ENCODE results near the gene POMT2.
"Not testable (repeated sequence)": the region's sequence is repeated elsewhere in the genome, so short reads cannot be mapped to it uniquely, and the experiment has no call there.

The POMT2 gene

DNA sequence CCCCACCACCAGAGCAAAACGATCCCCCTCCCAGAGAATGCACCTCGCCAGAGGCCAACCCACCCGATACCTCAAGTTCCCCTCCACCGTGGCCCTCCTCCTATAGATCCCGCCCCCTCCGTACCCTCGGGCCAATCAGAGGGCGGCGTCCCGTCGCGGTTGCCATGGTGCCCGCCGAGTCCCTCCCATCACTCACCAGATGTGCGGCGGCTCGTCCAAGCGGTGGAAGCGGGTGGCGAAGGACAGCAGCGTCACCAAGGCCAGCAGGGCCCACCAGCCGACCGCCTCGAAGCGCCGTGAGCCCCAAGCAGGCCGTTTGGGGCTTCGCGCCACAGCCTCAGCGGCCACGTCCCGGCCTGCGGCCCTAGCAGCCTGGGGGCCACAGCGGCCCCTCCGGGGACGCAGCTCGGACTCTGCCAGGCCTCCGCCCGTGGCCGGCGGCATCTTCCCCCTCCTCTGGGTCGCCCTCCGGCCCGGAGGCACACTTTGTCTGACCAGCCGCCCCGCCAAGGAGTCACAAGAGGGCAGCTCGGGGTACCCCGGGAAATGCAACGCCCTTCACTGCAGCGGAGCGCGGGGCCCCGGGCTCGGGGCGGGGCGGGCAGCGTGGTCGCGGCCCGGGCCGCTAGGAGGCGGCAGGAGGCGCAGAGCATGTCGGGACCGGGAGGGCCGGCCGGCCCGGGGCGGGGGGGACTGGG, at the start of gene POMT2:
Gene POMT2 (minus strand): TSS at position 646 of the 698 bp plus-strand sequence. CDS start 202 bp downstream, at position 444.
- DNase-seq (ENCODE audit: low read depth in 2 of 2), result peak; percentile 87 to 89

GRCh38 chr14:77369285-77369684, 48.6 kb upstream of the POMT2 start:
- no peak for DNase-seq (ENCODE audit: low read depth in 2 of 2)

DNA sequence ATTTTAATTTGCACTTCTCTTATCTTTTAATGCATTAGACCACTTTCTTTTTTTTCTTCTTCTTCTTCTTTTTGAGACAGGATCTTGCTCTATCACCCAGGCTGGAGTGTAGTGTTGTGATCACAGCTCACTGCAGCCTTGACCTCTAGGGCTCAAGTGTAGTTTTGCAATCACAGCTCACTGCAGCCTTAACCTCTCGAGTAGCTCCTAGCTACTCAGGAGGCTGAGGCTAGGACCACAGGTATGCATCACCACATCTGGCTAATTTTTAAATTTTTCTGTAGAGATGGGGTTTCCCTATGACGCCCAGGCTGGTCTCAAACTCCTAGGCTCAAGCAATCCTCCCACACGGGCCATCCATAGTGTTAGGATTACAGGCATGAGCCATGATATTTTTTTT, 43.5 kb upstream of the POMT2 start:
- DNase-seq (ENCODE audit: low read depth in 2 of 2), result no peak

DNA sequence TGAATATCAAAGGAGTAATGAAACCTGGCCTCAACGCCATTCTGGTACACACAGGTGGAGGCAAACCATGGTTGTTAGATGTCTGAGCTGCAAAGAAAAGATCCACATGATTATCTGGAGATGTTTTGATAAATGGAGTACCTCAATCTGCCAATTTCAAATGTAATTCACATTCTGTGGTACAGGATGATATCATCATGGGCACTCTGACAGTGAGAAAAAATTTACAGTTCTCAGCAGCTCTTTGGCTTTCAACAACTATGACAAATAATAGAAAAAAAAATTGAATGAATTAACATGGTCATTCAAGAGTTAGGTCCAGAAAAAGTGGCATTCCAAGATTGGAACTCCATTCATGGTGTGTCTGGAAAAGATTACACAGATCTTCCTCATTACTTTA, 38.9 kb upstream of the POMT2 start:
- DNase-seq (ENCODE audit: low read depth in 2 of 2), result no peak

DNA sequence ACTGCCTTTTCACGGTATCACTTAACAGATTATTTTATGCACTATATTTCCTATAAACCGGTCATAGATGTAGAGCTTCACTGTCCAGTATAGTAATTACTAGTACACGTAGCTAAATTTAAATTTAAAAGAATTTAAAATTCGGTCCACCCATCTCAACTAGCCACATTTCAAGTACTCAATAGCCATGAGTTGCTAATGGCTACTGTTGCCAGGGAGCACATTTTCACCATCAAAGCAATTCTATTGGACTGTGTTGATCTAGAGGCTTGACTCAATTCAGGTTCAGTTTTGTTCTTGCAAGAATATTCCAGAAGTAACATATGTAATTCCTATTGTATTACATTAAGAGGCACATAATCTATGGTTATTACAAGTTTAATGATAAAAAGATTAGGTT, 36.2 kb upstream of the POMT2 start:
- no peak for DNase-seq (ENCODE audit: low read depth in 2 of 2)

- DNase-seq (ENCODE audit: low read depth in 2 of 2), result no peak
These were observed 35.1 kb upstream of the POMT2 start for GRCh38 chr14:77355811-77356210.

GRCh38 chr14:77353469-77354141, 32.9 kb upstream of the POMT2 start:
- DNase-seq (ENCODE audit: low read depth in 2 of 2), result no peak

DNA sequence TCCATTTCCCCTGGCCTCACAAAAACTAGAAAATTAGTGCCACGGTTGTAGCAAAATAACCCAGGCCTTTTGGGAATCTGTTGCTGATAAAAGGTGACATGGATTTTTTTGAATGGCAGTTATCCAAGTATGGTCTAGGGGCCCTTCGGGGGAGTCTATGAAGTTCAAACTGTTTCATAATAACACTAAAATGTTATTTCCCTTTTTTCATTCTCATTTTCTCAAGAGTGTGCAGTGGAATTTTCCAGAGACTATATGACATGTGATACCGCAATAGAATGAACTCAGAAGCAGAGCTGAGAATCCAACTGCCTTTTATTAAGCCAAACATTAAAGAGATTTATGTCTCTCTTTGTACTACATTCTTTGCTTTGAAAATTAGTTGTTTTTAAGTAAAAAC, 27.1 kb upstream of the POMT2 start:
- no peak for DNase-seq (ENCODE audit: low read depth in 2 of 2)

DNA sequence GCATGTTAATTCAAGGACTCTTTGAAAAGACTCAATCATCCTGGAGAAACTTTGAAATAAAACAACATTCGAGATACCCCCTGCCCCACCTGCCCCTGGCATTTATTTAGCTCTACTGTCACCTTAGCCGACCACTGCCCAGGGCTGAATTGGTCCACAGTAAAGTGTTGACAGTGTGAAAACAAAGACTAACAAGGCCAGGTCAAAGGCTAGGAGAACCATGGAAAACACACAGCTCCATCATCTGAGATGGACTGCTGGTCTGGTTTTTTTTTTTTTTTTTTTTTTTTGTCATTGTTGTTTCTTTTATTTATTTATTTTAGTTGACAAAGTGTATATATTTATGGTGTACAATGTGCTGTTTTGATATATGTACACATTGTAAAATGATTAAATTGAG, 25.8 kb upstream of the POMT2 start:
- DNase-seq (ENCODE audit: low read depth in 2 of 2), result no peak

DNA sequence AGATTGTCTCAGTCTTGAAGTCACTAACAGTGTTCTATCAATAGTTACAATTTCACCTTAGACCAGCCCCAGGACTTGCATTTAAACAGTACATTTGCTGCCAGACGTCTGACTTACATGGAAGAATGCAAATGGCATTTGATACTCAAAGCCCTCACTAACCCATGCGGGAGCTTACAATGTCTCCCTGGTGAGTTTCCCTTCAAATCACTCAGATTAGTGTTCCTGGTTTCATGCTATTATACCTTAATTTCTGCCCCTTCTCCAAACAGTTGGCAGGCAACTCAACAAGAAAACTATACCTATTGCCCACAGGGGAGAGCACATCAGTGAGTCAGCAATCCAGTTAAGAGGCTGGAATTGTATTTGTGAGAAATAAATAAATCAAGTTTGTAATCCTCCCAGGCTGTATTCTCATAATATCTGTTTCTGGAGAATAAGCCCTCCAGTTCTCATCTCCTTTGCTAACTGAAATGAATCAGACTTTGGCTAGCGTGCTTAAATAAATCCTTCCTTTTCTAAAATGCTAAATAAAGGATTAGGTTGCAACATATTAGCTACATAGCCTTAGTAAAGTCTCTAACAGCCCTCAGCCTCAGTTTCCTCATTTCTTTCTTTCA, 23.8 kb upstream of the POMT2 start:
- DNase-seq (ENCODE audit: low read depth in 2 of 2), result no peak

DNA sequence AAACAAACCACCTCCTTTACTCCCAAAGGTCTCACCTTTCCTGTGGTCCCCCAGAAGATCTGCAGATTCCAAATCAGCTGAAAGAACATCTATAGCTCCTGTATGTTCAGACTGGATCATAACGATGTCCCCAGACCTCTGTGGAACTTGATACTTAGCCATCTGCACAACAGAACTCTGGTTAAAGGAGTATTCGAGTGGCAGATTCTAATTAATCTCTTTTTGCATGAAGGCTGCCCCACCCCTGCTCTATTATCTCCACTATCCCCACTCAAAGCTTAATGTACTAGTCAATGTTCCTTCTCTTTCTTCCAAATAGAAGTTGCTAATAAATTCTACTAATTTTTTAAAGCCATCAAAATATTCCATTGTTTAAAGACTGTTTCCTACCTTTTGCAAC, 23.0 kb upstream of the POMT2 start:
- no peak for DNase-seq (ENCODE audit: low read depth in 2 of 2)

GRCh38 chr14:77342726-77343397, 22.2 kb upstream of the POMT2 start:
- DNase-seq (ENCODE audit: low read depth in 2 of 2), result no peak

DNA sequence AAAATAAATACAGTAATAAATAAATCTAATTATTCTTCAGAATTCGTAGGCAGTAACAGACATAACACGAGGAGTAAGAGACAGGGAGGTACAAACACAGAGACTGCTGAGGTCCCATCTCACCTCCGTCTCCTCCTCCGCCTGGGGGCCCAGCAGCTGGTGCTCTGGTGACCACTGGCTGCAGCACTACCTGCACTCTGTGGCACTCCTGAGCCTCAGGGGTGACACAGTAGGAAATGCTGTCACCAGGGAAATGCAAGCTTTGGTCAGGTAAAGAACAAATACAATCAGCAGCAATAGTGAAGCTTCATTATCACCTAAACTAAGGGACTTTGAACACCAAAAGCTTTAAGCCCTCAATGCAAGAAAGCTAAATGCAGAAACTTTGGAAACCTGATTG, 19.7 kb upstream of the POMT2 start:
- no peak for DNase-seq (ENCODE audit: low read depth in 2 of 2)

DNA sequence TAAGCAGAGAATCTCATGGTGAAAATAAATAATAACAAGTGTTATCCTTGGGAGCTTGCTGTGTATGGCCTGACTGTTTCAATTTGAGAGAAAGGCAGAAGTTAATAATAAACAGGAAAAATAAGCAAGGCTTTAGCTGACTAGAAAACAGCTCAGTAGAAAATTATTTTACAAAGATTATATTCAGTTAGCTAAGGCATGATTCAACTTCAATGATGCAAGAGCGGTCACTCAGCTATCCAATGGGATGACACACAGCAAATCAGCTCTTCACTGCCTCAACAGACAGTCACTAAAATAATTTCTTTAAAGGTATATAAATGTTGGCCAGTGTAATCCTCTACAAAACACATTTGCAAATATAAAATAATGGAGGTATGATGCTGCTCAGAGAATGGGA, 18.7 kb upstream of the POMT2 start:
- no peak for DNase-seq (ENCODE audit: low read depth in 2 of 2)

DNA sequence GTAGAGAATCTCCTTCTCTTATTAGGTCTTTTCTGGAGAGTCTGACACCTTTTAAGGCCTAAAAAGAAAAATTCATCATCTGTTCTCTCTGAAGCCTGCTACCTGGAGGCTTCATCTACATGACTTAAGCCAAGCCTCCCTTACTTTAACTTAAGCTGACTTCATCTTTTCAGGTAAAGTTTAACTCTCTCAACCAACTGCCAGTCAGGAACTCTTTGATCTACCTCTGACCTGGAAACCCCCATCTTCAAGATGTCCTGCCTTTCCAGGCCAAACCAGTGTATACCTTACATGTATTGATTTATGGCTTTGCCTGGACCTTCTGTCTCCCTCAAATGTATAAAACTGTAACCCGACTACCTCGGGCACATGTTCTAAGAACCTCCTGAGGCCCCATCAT, 17.6 kb upstream of the POMT2 start:
- DNase-seq (ENCODE audit: low read depth in 2 of 2), result no peak

- no peak for DNase-seq (ENCODE audit: low read depth in 2 of 2)
These were observed 17.2 kb upstream of the POMT2 start for GRCh38 chr14:77337880-77338279.

DNA sequence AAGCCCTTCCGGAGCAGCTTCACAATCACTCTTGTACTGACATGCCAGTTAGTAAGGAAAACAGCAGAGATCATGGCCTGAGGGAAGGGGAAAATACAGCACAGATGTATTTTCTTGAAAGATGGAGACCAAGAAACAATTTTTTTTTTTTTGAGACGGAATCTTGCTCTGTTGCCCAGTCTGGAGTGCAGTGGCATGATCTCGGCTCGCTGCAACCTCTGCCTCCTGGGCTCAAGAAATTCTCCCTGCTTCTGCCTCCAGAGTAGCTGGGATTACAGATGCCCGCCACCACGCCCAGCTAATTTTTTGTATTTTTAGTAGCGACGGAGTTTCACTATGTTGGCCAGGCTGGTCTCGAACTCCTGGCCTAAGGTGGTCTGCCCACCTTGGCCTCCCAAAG, 16.6 kb upstream of the POMT2 start:
- DNase-seq (ENCODE audit: low read depth in 2 of 2), result not testable (repeated sequence)

DNA sequence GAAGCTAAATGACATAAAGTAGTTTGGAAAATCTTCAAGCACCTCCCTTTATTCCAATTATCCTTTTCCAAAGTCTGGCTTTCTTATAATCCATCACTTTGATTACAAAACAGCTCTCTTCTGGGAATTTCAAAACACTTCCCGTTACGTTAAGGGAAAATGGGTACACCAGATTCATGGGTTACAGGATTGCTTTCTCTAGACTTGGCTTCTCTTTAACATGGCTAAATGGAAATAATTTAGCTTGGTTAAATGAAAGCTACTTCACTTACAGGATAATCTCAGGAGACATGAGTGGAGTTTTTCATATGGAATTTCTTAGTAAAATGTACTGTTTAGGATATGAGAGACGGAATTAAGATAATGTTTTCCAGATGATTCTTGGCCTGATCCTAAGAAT, 14.9 kb upstream of the POMT2 start:
- DNase-seq (ENCODE audit: low read depth in 2 of 2), result no peak

DNA sequence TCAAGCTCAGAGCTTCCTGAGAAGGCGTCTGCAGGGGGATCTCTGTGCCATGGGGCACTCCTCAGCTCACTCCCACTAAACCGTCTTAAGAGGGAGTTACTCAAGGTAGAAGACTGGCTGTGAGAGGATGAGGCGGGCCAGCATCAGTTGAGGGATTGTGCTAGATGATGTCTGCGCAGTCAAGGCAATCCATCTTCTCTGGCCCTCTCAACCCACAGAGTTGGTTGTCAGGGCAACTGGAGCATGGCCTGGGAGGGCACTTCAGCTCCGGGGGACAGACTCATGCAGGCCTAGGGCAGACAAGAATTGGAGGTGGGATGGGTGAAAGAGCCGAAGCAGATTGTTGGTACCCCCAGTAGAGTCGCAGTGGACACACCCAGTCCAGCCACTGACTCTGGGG, 9.2 kb upstream of the POMT2 start:
- DNase-seq (ENCODE audit: low read depth in 2 of 2), result no peak

DNA sequence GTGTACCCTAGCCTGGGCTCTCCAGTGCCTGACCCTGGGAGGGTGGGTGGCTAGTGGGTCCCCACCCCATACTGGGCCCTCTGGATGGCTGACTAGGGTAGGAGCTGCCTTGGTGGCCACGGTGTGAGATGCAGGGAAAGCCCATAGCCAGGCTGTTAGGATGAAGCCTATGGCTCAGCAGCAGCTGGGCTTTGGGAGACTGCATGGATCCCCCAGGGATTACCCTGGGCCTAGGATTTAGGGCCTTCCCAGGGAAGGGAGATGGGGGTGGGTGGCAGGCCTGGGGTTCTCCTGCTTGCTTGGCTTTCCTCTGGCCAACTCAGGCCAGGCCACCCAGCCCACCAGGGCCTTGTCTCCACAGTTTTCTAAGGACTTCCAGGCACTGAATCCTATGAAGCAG, 6.4 kb upstream of the POMT2 start:
- no peak for DNase-seq (ENCODE audit: low read depth in 2 of 2)

DNA sequence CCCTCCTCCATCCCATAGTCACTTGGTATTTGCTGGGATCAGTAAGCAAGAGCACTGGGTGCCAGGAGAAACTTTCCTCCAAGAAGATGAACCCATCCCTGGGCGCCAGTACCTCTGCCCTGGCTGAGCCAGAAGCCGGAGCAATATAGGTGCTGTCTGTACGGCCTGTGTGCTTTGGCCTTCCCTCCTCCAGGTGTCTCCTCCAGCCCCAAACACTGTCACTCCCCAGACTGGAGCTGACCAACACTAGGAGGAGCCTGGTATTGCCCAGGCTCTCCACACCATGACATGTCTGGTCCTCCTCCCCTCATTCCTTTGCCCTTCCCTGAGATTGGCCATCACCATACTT, 5.0 kb upstream of the POMT2 start:
- DNase-seq (ENCODE audit: low read depth in 2 of 2), result no peak

GRCh38 chr14:77324816-77325745, 4.4 kb upstream of the POMT2 start:
- DNase-seq (ENCODE audit: low read depth in 2 of 2), result no peak

Measured in stimulated activated CD8-positive, alpha-beta memory T cell treated with anti-CD3 and anti-CD28 coated beads, Interleukin-15, amount 100 ng/mL, for 48 hours (primary cell).